ENCODE measurements around the gene CAD. TPM values are rescaled to one million over a fixed set of nuclear protein-coding genes. Genes with fewer than 3 reads are reported as not detected.
A peak's percentile ranks its signal among the peaks of the same experiment; 100 is the strongest.

Gene CAD
- total RNA-seq, 1 experiment from 2014 or later: 86.4 TPM

- Mint-ChIP-seq H3K4me1 (ENCODE audit: low read depth, unreplicated experiment) (no peaks in the 10 kb centered on the region), H3K27ac (ENCODE audit: unreplicated experiment) (no peak overlapping the region), H3K27me3 (ENCODE audit: insufficient read depth, unreplicated experiment) (no peaks in the 10 kb centered on the region), H3K9me3 (ENCODE audit: unreplicated experiment) (no peaks in the 10 kb centered on the region), H3K36me3 (ENCODE audit: insufficient read depth, unreplicated experiment) (peaks cover 43% of the 10 kb centered on the region), H3K4me3 (ENCODE audit: unreplicated experiment) (no peak overlapping the region)
- Histone ChIP-seq H3K27me3 (replicated peaks; ENCODE audit: control insufficient read depth, insufficient read depth, low read length) (no peaks in the 10 kb centered on the region), H3K4me1 (no peaks in the 10 kb centered on the region), H3K4me3 (ENCODE audit: low read depth, low read length) (no peak overlapping the region), H3K9me3 (no peaks in the 10 kb centered on the region), H3K36me3 (ENCODE audit: control insufficient read depth, insufficient read depth, low read length) (peaks cover 17% of the 10 kb centered on the region)
- intact Hi-C loops (cut with micrococcal nuclease; ENCODE audit: unreplicated experiment): no loop called here
- DNase-seq: peak in 1 of 2 experiments; percentile 23
- BruUV-seq (replicated peaks): no TSS peak
- POLR2A ChIA-PET: interaction anchor here (0.9 kb wide), 1 partner anchor 8 kb away, joined by 3 read pairs; the partner anchor contains the start of genes ATRAID and SLC5A6
- CTCF ChIA-PET: interaction anchor here (0.6 kb wide), 1 partner anchor 187 kb away, joined by 3 read pairs; no protein-coding TSS in a partner anchor
- no peak for TF ChIP-seq CTCF (IDR thresholded peaks at IDR 0.05; ENCODE audit: insufficient read depth in 1 of 2, low read depth in 1 of 2, low read length in 1 of 2, severe bottlenecking in 1 of 2, unreplicated experiment in 1 of 2)
Observed at GRCh38 chr2:27203741-27204140, 13.4 kb upstream of the CAD start.

- peaks cover 17% of the 10 kb centered on the region for H3K36me3 ChIP-seq (ENCODE audit: control insufficient read depth, insufficient read depth, low read length)
Observed at GRCh38 chr2:27204566-27204965, 12.6 kb upstream of the CAD start.

GRCh38 chr2:27205206-27205605, 12.0 kb upstream of the CAD start:
- ChIA-PET CTCF (no interaction called here), POLR2A (no interaction called here)
- Mint-ChIP-seq H3K27me3 (ENCODE audit: insufficient read depth, unreplicated experiment) (no peaks in the 10 kb centered on the region), H3K4me1 (ENCODE audit: low read depth, unreplicated experiment) (peaks cover 12% of the 10 kb centered on the region), H3K9me3 (ENCODE audit: unreplicated experiment) (no peaks in the 10 kb centered on the region), H3K36me3 (ENCODE audit: insufficient read depth, unreplicated experiment) (peaks cover 57% of the 10 kb centered on the region), H3K27ac (ENCODE audit: unreplicated experiment) (no peak overlapping the region), H3K4me3 (ENCODE audit: unreplicated experiment) (no peak overlapping the region)
- H3K4me3 ChIP-seq (ENCODE audit: low read depth, low read length): no peak overlapping the region
- no TSS peak for BruUV-seq (replicated peaks)
- peak in 1 of 2 experiments; percentile 14 for DNase-seq
- no peak for TF ChIP-seq CTCF (IDR thresholded peaks at IDR 0.05; ENCODE audit: insufficient read depth in 1 of 2, low read depth in 1 of 2, low read length in 1 of 2, severe bottlenecking in 1 of 2, unreplicated experiment in 1 of 2)
- no peaks in the 10 kb centered on the region for H3K9me3 ChIP-seq
- H3K4me1 ChIP-seq: peaks cover 12% of the 10 kb centered on the region
- H3K36me3 ChIP-seq (ENCODE audit: control insufficient read depth, insufficient read depth, low read length): peaks cover 17% of the 10 kb centered on the region
- intact Hi-C loops (cut with micrococcal nuclease; ENCODE audit: unreplicated experiment): no loop called here
- no peaks in the 10 kb centered on the region for H3K27me3 ChIP-seq (replicated peaks; ENCODE audit: control insufficient read depth, insufficient read depth, low read length)

More at GRCh38 chr2:27204566-27204965, 12.6 kb upstream of the CAD start:
- peaks cover 6% of the 10 kb centered on the region for H3K4me1 Mint-ChIP-seq (ENCODE audit: low read depth, unreplicated experiment)
- no peaks in the 10 kb centered on the region for H3K9me3 Mint-ChIP-seq (ENCODE audit: unreplicated experiment)
- H3K4me3 ChIP-seq (ENCODE audit: low read depth, low read length): no peak overlapping the region
- H3K27ac Mint-ChIP-seq (ENCODE audit: unreplicated experiment): no peak overlapping the region
- H3K4me3 Mint-ChIP-seq (ENCODE audit: unreplicated experiment): no peak overlapping the region
- no peaks in the 10 kb centered on the region for H3K27me3 ChIP-seq (replicated peaks; ENCODE audit: control insufficient read depth, insufficient read depth, low read length)
- CTCF ChIA-PET: no interaction called here
- H3K9me3 ChIP-seq: no peaks in the 10 kb centered on the region
- peaks cover 50% of the 10 kb centered on the region for H3K36me3 Mint-ChIP-seq (ENCODE audit: insufficient read depth, unreplicated experiment)
- POLR2A ChIA-PET: no interaction called here
- no peak for TF ChIP-seq CTCF (IDR thresholded peaks at IDR 0.05; ENCODE audit: insufficient read depth in 1 of 2, low read depth in 1 of 2, low read length in 1 of 2, severe bottlenecking in 1 of 2, unreplicated experiment in 1 of 2)
- intact Hi-C loops (cut with micrococcal nuclease; ENCODE audit: unreplicated experiment): no loop called here
- no peaks in the 10 kb centered on the region for H3K27me3 Mint-ChIP-seq (ENCODE audit: insufficient read depth, unreplicated experiment)
- DNase-seq: peak in 1 of 2 experiments; percentile 29
- H3K4me1 ChIP-seq: peaks cover 5% of the 10 kb centered on the region
- BruUV-seq (replicated peaks): no TSS peak
